NCI-H345 treated with DMSO at 0.1 percent for 48 hours (cell line): ENCODE results near the gene MINDY2.
"Not testable (repeated sequence)": the region's sequence is repeated elsewhere in the genome, so short reads cannot be mapped to it uniquely, and the experiment has no call there.

Experiments used
- DNase-seq: peaks from one replicate; lab custom pipeline; 2025; ENCODE audit not compliant: unreplicated experiment; lab: John Stamatoyannopoulos, UW

Gene MINDY2

GRCh38 chr15:58880320-58880719 is 109.2 kb downstream of the MINDY2 start:
- DNase-seq = no peak

GRCh38 chr15:58882243-58882642 is 111.1 kb downstream of the MINDY2 start:
- no peak for DNase-seq

GRCh38 chr15:58883926-58884325 is 112.8 kb downstream of the MINDY2 start:
- not testable (repeated sequence) for DNase-seq

- DNase-seq = no peak
Measured at GRCh38 chr15:58886921-58887320, 115.8 kb downstream of the MINDY2 start.

- no peak for DNase-seq
Measured at GRCh38 chr15:58889363-58889762, 118.3 kb downstream of the MINDY2 start.

- DNase-seq = no peak
Measured at GRCh38 chr15:58898150-58898680, 127.1 kb downstream of the MINDY2 start.

- no peak for DNase-seq
Measured at GRCh38 chr15:58900631-58901030, 129.5 kb downstream of the MINDY2 start.

GRCh38 chr15:58908550-58909309 is 137.6 kb downstream of the MINDY2 start:
- DNase-seq = no peak

- DNase-seq = no peak
Measured at GRCh38 chr15:58909616-58910015, 138.5 kb downstream of the MINDY2 start.

GRCh38 chr15:58910456-58910855 is 139.4 kb downstream of the MINDY2 start:
- no peak for DNase-seq
